HG03469 (cell line): Measurements from ENCODE around the gene CMBL.
A peak's percentile ranks its signal among the peaks of the same experiment; 100 is the strongest.
"Not testable (repeated sequence)": the region's sequence is repeated elsewhere in the genome, so short reads cannot be mapped to it uniquely, and the experiment has no call there.

Experiments used
- ATAC-seq: cut with Tn5 transposase; IDR thresholded peaks from one replicate; pipeline ENCODE4 v1.9.1; 2021; ENCODE audit warnings: mild to moderate bottlenecking, moderate library complexity, moderate number of reproducible peaks; ENCODE audit not compliant: unreplicated experiment

The CMBL gene

GRCh38 chr5:10286862-10287227 lies 20.9 kb downstream of the CMBL start:
- no peak for ATAC-seq

- ATAC-seq, result no peak
Measured at GRCh38 chr5:10286162-10286861, 21.4 kb downstream of the CMBL start.

GRCh38 chr5:10285362-10285761 lies 22.3 kb downstream of the CMBL start:
- ATAC-seq, result not testable (repeated sequence)

- ATAC-seq, result peak; percentile 89
Measured at GRCh38 chr5:10283927-10284635, 23.6 kb downstream of the CMBL start.

- ATAC-seq, result no peak
Measured at GRCh38 chr5:10279925-10280720, 27.6 kb downstream of the CMBL start.

GRCh38 chr5:10279328-10279727 lies 28.4 kb downstream of the CMBL start:
- ATAC-seq, result no peak

- ATAC-seq, result no peak
Measured at GRCh38 chr5:10278658-10279279, 28.9 kb downstream of the CMBL start.

- ATAC-seq, result no peak
Measured at GRCh38 chr5:10277773-10278630, 29.7 kb downstream of the CMBL start.

- ATAC-seq, result no peak
Measured at GRCh38 chr5:10276691-10277090, 31.0 kb downstream of the CMBL start.

GRCh38 chr5:10275991-10276390 lies 31.7 kb downstream of the CMBL start:
- ATAC-seq, result no peak

- ATAC-seq, result no peak
Measured at GRCh38 chr5:10275460-10275859, 32.2 kb downstream of the CMBL start.

- not testable (repeated sequence) for ATAC-seq
Measured at GRCh38 chr5:10272875-10273209, 34.9 kb downstream of the CMBL start.

- no peak for ATAC-seq
Measured at GRCh38 chr5:10272053-10272874, 35.4 kb downstream of the CMBL start.

- ATAC-seq, result no peak
Measured at GRCh38 chr5:10268100-10268499, 39.6 kb downstream of the CMBL start.

GRCh38 chr5:10266839-10267238 lies 40.9 kb downstream of the CMBL start:
- ATAC-seq, result no peak

GRCh38 chr5:10266137-10266536 lies 41.6 kb downstream of the CMBL start:
- no peak for ATAC-seq

- no peak for ATAC-seq
Measured at GRCh38 chr5:10265245-10266109, 42.2 kb downstream of the CMBL start.

GRCh38 chr5:10264604-10265003 lies 43.1 kb downstream of the CMBL start:
- no peak for ATAC-seq

- ATAC-seq, result no peak
Measured at GRCh38 chr5:10262995-10263394, 44.7 kb downstream of the CMBL start.
